ENCODE data around the gene PDE6B.

DNA sequence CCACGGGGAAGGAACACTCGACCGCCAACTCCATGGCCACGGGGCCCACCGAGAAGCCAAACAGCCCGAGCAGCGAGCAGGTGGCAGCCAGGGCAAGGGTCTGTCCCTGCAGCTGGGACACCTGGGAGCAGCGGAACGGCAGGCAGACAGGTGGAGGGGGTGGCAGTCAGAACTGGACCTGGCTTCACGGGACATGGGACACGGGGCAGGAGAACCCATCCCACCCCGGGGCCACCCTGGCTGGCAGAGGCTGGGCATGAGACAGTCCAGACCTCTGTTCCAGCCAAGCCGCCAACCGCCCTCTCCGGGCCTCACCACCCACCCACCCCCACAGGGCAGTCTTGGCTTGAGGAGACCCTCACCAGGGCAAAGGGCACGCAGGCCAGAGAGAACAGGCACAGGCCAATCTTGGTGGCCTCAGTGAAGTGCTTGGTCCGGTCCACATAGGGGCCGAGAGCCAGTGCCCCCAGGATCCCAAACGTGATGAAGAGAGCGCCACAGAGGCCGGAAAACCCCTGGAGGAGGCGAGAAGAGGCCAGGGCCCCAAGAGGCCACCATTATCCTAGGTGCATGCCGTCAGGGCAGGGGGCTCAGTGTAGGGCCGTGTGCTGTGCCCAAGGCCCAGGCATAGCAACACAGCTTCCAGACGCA, 58.0 kb downstream of the PDE6B start:
- TF ChIP-seq CTCF (conservative IDR thresholded peaks at IDR 0.05 in 1 of 2, IDR thresholded peaks at IDR 0.05 in 1 of 2; ENCODE audit: low read depth in 1 of 2, low read length in 2 of 2) (no peak), EZH2 (IDR thresholded peaks at IDR 0.05; ENCODE audit: low read length, missing control alignments) (no peak)

All from fibroblast of lung (primary cell).